HL-60 (cell line): ENCODE measurements around the gene IFIT2.
"Not testable (repeated sequence)": the region's sequence is repeated elsewhere in the genome, so short reads cannot be mapped to it uniquely, and the experiment has no call there.

ENCODE experiments used
- CTCF ChIP-seq: IDR thresholded peaks from one replicate; pipeline ENCODE4 v1.5.1; 2011; ENCODE audit warnings: low read length, control low read depth, inconsistent platforms; ENCODE audit not compliant: insufficient read depth
- GABPA ChIP-seq: IDR thresholded peaks from 2 replicates; pipeline ENCODE4 v1.6.1; 2012; ENCODE audit warnings: low read depth
- POLR2AphosphoS5 ChIP-seq: IDR thresholded peaks from 2 replicates; pipeline ENCODE4 v1.6.1; 2012; ENCODE audit warnings: low read depth

GRCh38 chr10:89330014-89330413 lies 28.2 kb downstream of the IFIT2 start:
- TF ChIP-seq CTCF, POLR2AphosphoS5, GABPA: not testable (repeated sequence)
